H1 (cell line): Measurements from ENCODE around the gene DSCAM. TPM values are rescaled to one million over a fixed set of nuclear protein-coding genes. Genes with fewer than 3 reads are reported as not detected.

ENCODE experiments used
- CTCF ChIA-PET: fragments of 300-600 bp; sonication (Branson Sonifier 250); formaldehyde crosslinking; loops from one replicate; lab custom pipeline; 2021; ENCODE audit not compliant: partially characterized antibody; lab: Charles Lee
- POLR2A ChIA-PET: fragments of 300-600 bp; sonication (Branson Sonifier 250); formaldehyde crosslinking; loops from one replicate; lab custom pipeline; 2021; ENCODE audit warnings: inconsistent platforms; ENCODE audit not compliant: partially characterized antibody; lab: Charles Lee
- DNase-seq, 2 experiments: peaks; one replicate each; pipeline versions ENCODE4 v3.0.0 to v3.0.0-alpha.2; 2010 to 2022; ENCODE audit warnings: low spot score in 2 of 2, low read depth in 1 of 2, mixed read lengths in 1 of 2
- FAIRE-seq: peaks from 2 replicates; lab custom pipeline; 2011; peaks lifted over from hg19 to GRCh38; lab: Jason Lieb, UNC
- H2AFZ ChIP-seq: 2 replicates; pipeline ENCODE4 v1.8.1; 2012; ENCODE audit warnings: low read length, inconsistent platforms
- H2AK5ac ChIP-seq: 2 replicates; pipeline ENCODE4 v1.6.1; 2013; ENCODE audit warnings: low read depth, low read length
- H2BK120ac ChIP-seq: replicated peaks from 2 replicates; pipeline ENCODE3; 2013; ENCODE audit warnings: low read depth, low read length, inconsistent platforms
- H2BK12ac ChIP-seq: 2 replicates; pipeline ENCODE4 v1.6.1; 2013; ENCODE audit warnings: low read depth, low read length
- H2BK15ac ChIP-seq: 2 replicates; pipeline ENCODE4 v1.6.1; 2013; ENCODE audit warnings: low read length
- H2BK20ac ChIP-seq: 2 replicates; pipeline ENCODE4 v1.6.1; 2013; ENCODE audit warnings: low read length
- H2BK5ac ChIP-seq: 2 replicates; pipeline ENCODE4 v1.6.1; 2013; ENCODE audit warnings: low read depth, low read length
- H3K14ac ChIP-seq: 2 replicates; pipeline ENCODE4 v1.6.1; 2013; ENCODE audit warnings: inconsistent platforms; ENCODE audit not compliant: insufficient read length
- H3K18ac ChIP-seq: 2 replicates; pipeline ENCODE4 v1.6.1; 2013; ENCODE audit warnings: low read length; ENCODE audit errors: extremely low read depth
- H3K23ac ChIP-seq: 2 replicates; pipeline ENCODE4 v1.6.1; 2013; ENCODE audit warnings: inconsistent platforms; ENCODE audit not compliant: insufficient read length
- H3K23me2 ChIP-seq: 2 replicates; pipeline ENCODE4 v1.6.1; 2013; ENCODE audit warnings: low read depth, low read length
- H3K27ac ChIP-seq: 2 replicates; pipeline ENCODE4 v1.6.1; 2011; ENCODE audit warnings: low read depth, low read length, inconsistent platforms
- H3K27me3 ChIP-seq, 4 experiments: replicated peaks in 1 of 4; 1 replicate in 1 of 4; 2 replicates in 3 of 4; pipeline versions ENCODE4 v1.6.1 to v1.8.1; 2011 to 2013; ENCODE audit warnings: low read length in 3 of 4, mild to moderate bottlenecking in 3 of 4, inconsistent platforms in 2 of 4, mixed read lengths in 2 of 4, moderate library complexity in 1 of 4; ENCODE audit not compliant: control insufficient read depth in 3 of 4, insufficient read depth in 3 of 4; ENCODE audit errors: extremely low read depth in 1 of 4
- H3K36me3 ChIP-seq, 4 experiments: 2 replicates each; pipeline versions ENCODE4 v1.6.1 to v1.8.1; 2011 to 2013; ENCODE audit warnings: mild to moderate bottlenecking in 4 of 4, low read length in 3 of 4, moderate library complexity in 2 of 4, control low read depth in 1 of 4, inconsistent platforms in 1 of 4; ENCODE audit not compliant: insufficient read depth in 4 of 4, control insufficient read depth in 2 of 4
- H3K4ac ChIP-seq: replicated peaks from 2 replicates; pipeline ENCODE3; 2013; ENCODE audit warnings: low read length, low read depth, mixed read lengths, inconsistent platforms; ENCODE audit not compliant: insufficient read length
- H3K4me1 ChIP-seq, 4 experiments: replicated peaks in 1 of 4; 1 replicate in 1 of 4; 2 replicates in 3 of 4; pipeline versions ENCODE4 v1.6.1 to v1.8.1; 2011 to 2013; ENCODE audit warnings: low read length in 3 of 4, inconsistent platforms in 2 of 4, mixed read lengths in 1 of 4; ENCODE audit not compliant: insufficient read depth in 4 of 4, control insufficient read depth in 3 of 4
- H3K4me2 ChIP-seq, 2 experiments: 2 replicates each; pipeline versions ENCODE4 v1.6.1 to v1.8.1; 2011 to 2013; ENCODE audit warnings: low read depth in 2 of 2, low read length in 2 of 2, control low read depth in 1 of 2, inconsistent platforms in 1 of 2, mild to moderate bottlenecking in 1 of 2; ENCODE audit not compliant: insufficient read depth in 1 of 2
- H3K4me3 ChIP-seq, 4 experiments: fragments of 200-600, 300-600 bp in 1 of 4; sonication (generic), shearing (Covaris generic), sonication (Bioruptor Twin) in 1 of 4; 2 replicates each; pipeline versions ENCODE4 v1.5.1 to v1.8.1; 2011 to 2016; ENCODE audit warnings: low read length in 4 of 4, low read depth in 3 of 4, control low read depth in 2 of 4, inconsistent platforms in 2 of 4, mild to moderate bottlenecking in 2 of 4, mixed read lengths in 1 of 4, moderate library complexity in 1 of 4; ENCODE audit not compliant: insufficient read depth in 2 of 4; ENCODE audit errors: extremely low read depth in 1 of 4
- H3K56ac ChIP-seq: replicated peaks from 2 replicates; pipeline ENCODE3; 2013; ENCODE audit warnings: low read depth, mild to moderate bottlenecking, mixed read lengths, low read length, inconsistent platforms; ENCODE audit not compliant: insufficient read length
- H3K79me1 ChIP-seq: 2 replicates; pipeline ENCODE4 v1.6.1; 2013; ENCODE audit warnings: low read depth, low read length, control low read depth
- H3K79me2 ChIP-seq, 2 experiments: 2 replicates each; pipeline versions ENCODE4 v1.6.1 to v1.8.1; 2012 to 2013; ENCODE audit warnings: low read length in 2 of 2, mild to moderate bottlenecking in 2 of 2, inconsistent platforms in 1 of 2; ENCODE audit not compliant: insufficient read depth in 2 of 2, control insufficient read depth in 1 of 2
- H3K9ac ChIP-seq, 4 experiments: replicated peaks in 1 of 4; 1 replicate in 1 of 4; 2 replicates in 3 of 4; pipeline versions ENCODE4 v1.6.1 to v1.8.1; 2011 to 2013; ENCODE audit warnings: low read depth in 3 of 4, low read length in 3 of 4, control low read depth in 2 of 4, mild to moderate bottlenecking in 2 of 4, moderate library complexity in 2 of 4, inconsistent platforms in 1 of 4; ENCODE audit errors: extremely low read depth in 1 of 4
- H3K9me3 ChIP-seq, 2 experiments: 2 replicates each; pipeline versions ENCODE4 v1.6.1 to v1.8.1; 2012 to 2013; ENCODE audit warnings: mild to moderate bottlenecking in 2 of 2, moderate library complexity in 2 of 2, control low read depth in 1 of 2, inconsistent platforms in 1 of 2, low read depth in 1 of 2, low read length in 1 of 2, mixed read lengths in 1 of 2; ENCODE audit not compliant: insufficient read depth in 2 of 2
- H4K20me1 ChIP-seq, 2 experiments: replicated peaks in 1 of 2; 2 replicates each; pipeline versions ENCODE3 to v1.8.1; 2011 to 2013; ENCODE audit warnings: inconsistent platforms in 2 of 2, low read length in 2 of 2, mild to moderate bottlenecking in 1 of 2; ENCODE audit not compliant: insufficient read depth in 2 of 2, control insufficient read depth in 1 of 2
- H4K5ac ChIP-seq: 2 replicates; pipeline ENCODE4 v1.6.1; 2013; ENCODE audit warnings: low read length, low read depth, mixed read lengths, inconsistent platforms; ENCODE audit not compliant: insufficient read length
- H4K8ac ChIP-seq: 2 replicates; pipeline ENCODE4 v1.8.0; 2013; ENCODE audit warnings: mild to moderate bottlenecking, moderate library complexity, low read length, inconsistent platforms; ENCODE audit not compliant: insufficient read depth; ENCODE audit errors: extremely low read depth
- H4K91ac ChIP-seq: replicated peaks from 2 replicates; pipeline ENCODE3; 2013; ENCODE audit warnings: low read length, mixed read lengths, inconsistent platforms; ENCODE audit not compliant: insufficient read length
- ASH2L ChIP-seq: fragments of 200-600, 300-600 bp; sonication (generic); IDR thresholded peaks from one replicate; pipeline ENCODE4 v1.7.1; 2017; ENCODE audit warnings: low read length
- BCL11A ChIP-seq, 2 experiments: IDR thresholded peaks; one replicate each; pipeline ENCODE4 v1.6.1; 2011; ENCODE audit warnings: low read depth in 2 of 2, low read length in 2 of 2, mild to moderate bottlenecking in 2 of 2
- CBX5 ChIP-seq: fragments of 300-800, 300-1000 bp; sonication (generic); IDR thresholded peaks from 2 replicates; pipeline ENCODE4 v1.7.1; 2016; ENCODE audit warnings: antibody characterized with exemption, low read length, low read depth
- CHD2 ChIP-seq: IDR thresholded peaks from 2 replicates; pipeline ENCODE4 v1.6.1; 2012; ENCODE audit warnings: low read length, improper control_type of control experiment
- POU5F1 ChIP-seq: IDR thresholded peaks from 2 replicates; pipeline ENCODE4 v1.6.1; 2011; ENCODE audit warnings: low read depth, mild to moderate bottlenecking, low read length, moderate library complexity
- RNF2 ChIP-seq: fragments of 200-900, 300-1000 bp; sonication (generic); IDR thresholded peaks from 2 replicates; pipeline ENCODE4 v1.7.1; 2016; ENCODE audit warnings: borderline replicate concordance, low read depth, mild to moderate bottlenecking, antibody characterized with exemption, low read length; ENCODE audit not compliant: poor library complexity, severe bottlenecking; ENCODE audit errors: missing control alignments
- SUZ12 ChIP-seq: fragments of 200-600 bp; sonication (generic); IDR thresholded peaks from 2 replicates; pipeline ENCODE4 v1.6.1; 2012; ENCODE audit warnings: mild to moderate bottlenecking, inconsistent platforms, low read length, moderate library complexity, mixed read lengths
- TAF7 ChIP-seq: optimal IDR thresholded peaks from 2 replicates; pipeline ENCODE3; 2011; ENCODE audit warnings: low read depth, mild to moderate bottlenecking, inconsistent platforms, low read length, moderate library complexity, borderline replicate concordance
- TBP ChIP-seq: IDR thresholded peaks from 2 replicates; pipeline ENCODE4 v1.6.1; 2011; ENCODE audit warnings: low read depth, low read length, improper control_type of control experiment
- WGBS, 2 experiments: shearing (Covaris generic) in 1 of 2; methylation state at CpG; one replicate each; pipeline versions ENCODE4 v1.1.6 to v1.1.7; 2013 to 2015; ENCODE audit warnings: low lambda C conversion rate in 2 of 2, mixed read lengths in 2 of 2, inconsistent platforms in 1 of 2, low coverage in 1 of 2, missing lambda C conversion rate in 1 of 2; ENCODE audit not compliant: insufficient replicate concordance in 2 of 2, insufficient coverage in 1 of 2, insufficient read length in 1 of 2; ENCODE audit errors: extremely low coverage in 1 of 2, missing lambda C conversion rate in 1 of 2; 5-methylcytosine and 5-hydroxymethylcytosine counted together
- polyA plus RNA-seq, 7 experiments: library from polyadenylated mRNA; depleted of rRNA in 3 of 7; stranded (reverse) in 5 of 7; unstranded in 2 of 7; fragments of >200 nt in 5 of 7; fragments of 200-250 nt in 2 of 7; gene quantifications; 1 replicate in 5 of 7; 2 replicates in 1 of 7; 4 replicates in 1 of 7; pipeline versions ENCODE4 v1.2.1 to v1.2.3, GENCODE V29; 2011 to 2013; ENCODE audit warnings: missing spikeins in 2 of 7, mixed read lengths in 2 of 7
- total RNA-seq: library from RNA; stranded (reverse); fragmentation: NEBNext Ultra II Directional; extraction: Animal tissue kit (Norgen Biotek cat#: 25700); gene quantifications from 2 replicates; pipeline ENCODE4 v1.2.1, GENCODE V29; 2021

DSCAM gene
- total and polyA plus RNA-seq, 2 of the 8 experiments (the other 6 are each of a cell fraction or from before 2014, with no cell fraction given), result 0.02 to 0.15 TPM

DNA sequence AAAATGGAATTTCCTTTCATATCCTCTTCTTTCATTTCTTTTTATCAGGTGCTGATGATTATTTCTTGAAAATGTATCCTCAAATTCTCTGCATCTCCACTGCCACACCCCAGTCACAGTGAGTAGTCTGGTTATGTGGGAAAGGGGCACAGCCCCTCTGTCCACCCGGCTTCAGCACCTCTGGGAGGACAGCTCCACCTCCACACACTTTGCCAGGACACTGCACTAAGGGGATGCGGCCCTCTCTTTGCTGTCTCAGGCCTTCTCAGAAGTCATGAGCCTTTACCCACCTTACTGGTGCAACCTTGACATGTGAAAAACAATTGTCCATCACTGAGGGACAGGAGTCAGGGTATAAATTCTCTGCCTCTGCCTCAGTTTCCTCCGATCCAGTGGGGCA lies 546.7 kb downstream of the DSCAM start:
- 66% methylated on average over 3 of the region's 3 CpGs; no CpG with 5 or more reads in 1 of the 2 experiments for WGBS, 2 experiments
- ChIA-PET POLR2A (no interaction called here), CTCF (interaction anchor here (1.3 to 1.4 kb wide), 2 partner anchors 17 to 178 kb away, joined by 3 to 5 read pairs; no protein-coding TSS in a partner anchor)
- no peak overlapping the region for H3K56ac ChIP-seq
- no peak overlapping the region for H3K27ac ChIP-seq
- DNase-seq (no peak), FAIRE-seq (no peak)
- TF ChIP-seq CBX5 (no peak), BCL11A (IDR thresholded peaks at IDR 0.05; ENCODE audit: low read depth in 2 of 2, low read length in 2 of 2) (no peak), RNF2 (no peak), TAF7 (no peak), SUZ12 (no peak), TBP (no peak), POU5F1 (no peak), CHD2 (no peak), ASH2L (no peak)
- H2BK20ac ChIP-seq, result no peak overlapping the region
- H3K18ac ChIP-seq, result no peak overlapping the region
- H3K9me3 ChIP-seq, result no peaks in the 10 kb centered on the region; a peak in 1 of 4 replicates
- no peaks in the 10 kb centered on the region for H3K4me1 ChIP-seq
- no peaks in the 10 kb centered on the region for H3K36me3 ChIP-seq
- no peak overlapping the region for H4K8ac ChIP-seq
- H3K4me3 ChIP-seq, result no peak overlapping the region
- H3K9ac ChIP-seq, result no peak overlapping the region
- no peaks in the 10 kb centered on the region for H3K23me2 ChIP-seq
- H2BK5ac ChIP-seq, result no peak overlapping the region
- H3K4ac ChIP-seq, result no peak overlapping the region
- H3K27me3 ChIP-seq, result no peaks in the 10 kb centered on the region
- H3K79me1 ChIP-seq, result no peaks in the 10 kb centered on the region
- H3K4me2 ChIP-seq, result no peak overlapping the region
- no peak overlapping the region for H2AK5ac ChIP-seq
- no peaks in the 10 kb centered on the region for H3K79me2 ChIP-seq
- no peak overlapping the region for H2BK120ac ChIP-seq
- no peak overlapping the region for H3K14ac ChIP-seq
- H4K91ac ChIP-seq, result no peak overlapping the region
- no peak overlapping the region for H3K23ac ChIP-seq
- no peak overlapping the region for H2BK12ac ChIP-seq
- no peak overlapping the region for H2BK15ac ChIP-seq
- no peak overlapping the region for H4K5ac ChIP-seq
- no peak overlapping the region for H2AFZ ChIP-seq
- no peaks in the 10 kb centered on the region for H4K20me1 ChIP-seq
